Parathyroid adenoma (tissue), 2 donors: ENCODE measurements around the gene STAB2.
"Not testable (repeated sequence)": the region's sequence is repeated elsewhere in the genome, so short reads cannot be mapped to it uniquely, and the experiment has no call there.

Source experiments
- H2AFZ ChIP-seq: fragments of 300-600 bp; sonication (generic); one replicate; pipeline ENCODE4 v1.7.0; 2017; ENCODE audit warnings: antibody characterized with exemption, mild to moderate bottlenecking
- H3K27ac ChIP-seq: fragments of 300-600 bp; sonication (generic); one replicate; pipeline ENCODE4 v1.7.0; 2017
- H3K27me3 ChIP-seq: fragments of 300-600 bp; sonication (generic); one replicate; pipeline ENCODE4 v1.7.0; 2017; ENCODE audit warnings: low read length; ENCODE audit not compliant: control insufficient read depth, insufficient read depth
- H3K36me3 ChIP-seq: fragments of 300-600 bp; sonication (generic); one replicate; pipeline ENCODE4 v1.7.0; 2017; ENCODE audit warnings: low read length; ENCODE audit not compliant: control insufficient read depth, insufficient read depth
- H3K4me1 ChIP-seq: fragments of 300-600 bp; sonication (generic); one replicate; pipeline ENCODE4 v1.7.0; 2017; ENCODE audit warnings: control low read depth
- H3K4me2 ChIP-seq: fragments of 300-600 bp; sonication (generic); one replicate; pipeline ENCODE4 v1.7.0; 2017; ENCODE audit warnings: low read length
- H3K4me3 ChIP-seq: fragments of 300-600 bp; sonication (generic); one replicate; pipeline ENCODE4 v1.7.0; 2017; ENCODE audit warnings: low read depth, low read length
- H3K79me2 ChIP-seq: fragments of 300-600 bp; sonication (generic); one replicate; pipeline ENCODE4 v1.7.0; 2017; ENCODE audit warnings: control low read depth
- H3K9ac ChIP-seq: fragments of 300-600 bp; sonication (generic); one replicate; pipeline ENCODE4 v1.7.0; 2017; ENCODE audit warnings: mild to moderate bottlenecking
- H3K9me3 ChIP-seq: fragments of 300-600 bp; sonication (generic); one replicate; pipeline ENCODE4 v1.7.0; 2017; ENCODE audit warnings: low read length; ENCODE audit not compliant: control insufficient read depth
- TF ChIP-seq, protein P1 (sequence below): fragments of 300-600 bp; sonication (generic); IDR thresholded peaks from one replicate; pipeline ENCODE4 v1.7.0; 2017; ENCODE audit warnings: antibody characterized with exemption, mild to moderate bottlenecking
- donor health status: primary hyperparathyroidism.

The STAB2 gene

DNA sequence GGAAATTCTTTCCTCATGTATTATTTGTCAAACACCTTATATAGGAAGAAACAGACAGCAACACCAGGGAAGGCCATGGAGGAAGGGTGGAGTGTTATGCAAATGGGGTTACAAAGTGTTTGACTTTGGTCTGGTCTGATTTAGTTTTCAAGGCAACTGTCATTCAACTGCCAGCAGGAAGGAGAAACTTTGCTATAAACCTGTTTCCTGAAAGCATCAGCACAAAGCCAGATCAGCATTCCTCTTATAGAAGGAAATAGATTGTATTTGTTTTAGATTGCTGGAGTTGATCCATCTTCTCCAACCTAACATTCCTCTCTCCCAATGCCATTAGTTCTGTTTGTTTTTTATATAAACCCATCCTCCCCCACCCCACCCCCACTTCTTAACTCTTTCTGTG, 65.7 kb downstream of the STAB2 start:
- H3K4me3 ChIP-seq = no peak overlapping the region
- H3K27ac ChIP-seq = no peak overlapping the region
- H3K4me1 ChIP-seq = no peaks in the 10 kb centered on the region
- no peaks in the 10 kb centered on the region for H3K36me3 ChIP-seq
- no peaks in the 10 kb centered on the region for H3K27me3 ChIP-seq
- H3K79me2 ChIP-seq = no peaks in the 10 kb centered on the region
- no peak overlapping the region for H2AFZ ChIP-seq
- no peak overlapping the region for H3K4me2 ChIP-seq
- no peak overlapping the region for H3K9ac ChIP-seq
- H3K9me3 ChIP-seq = no peaks in the 10 kb centered on the region
- TF ChIP-seq, protein P1, sequence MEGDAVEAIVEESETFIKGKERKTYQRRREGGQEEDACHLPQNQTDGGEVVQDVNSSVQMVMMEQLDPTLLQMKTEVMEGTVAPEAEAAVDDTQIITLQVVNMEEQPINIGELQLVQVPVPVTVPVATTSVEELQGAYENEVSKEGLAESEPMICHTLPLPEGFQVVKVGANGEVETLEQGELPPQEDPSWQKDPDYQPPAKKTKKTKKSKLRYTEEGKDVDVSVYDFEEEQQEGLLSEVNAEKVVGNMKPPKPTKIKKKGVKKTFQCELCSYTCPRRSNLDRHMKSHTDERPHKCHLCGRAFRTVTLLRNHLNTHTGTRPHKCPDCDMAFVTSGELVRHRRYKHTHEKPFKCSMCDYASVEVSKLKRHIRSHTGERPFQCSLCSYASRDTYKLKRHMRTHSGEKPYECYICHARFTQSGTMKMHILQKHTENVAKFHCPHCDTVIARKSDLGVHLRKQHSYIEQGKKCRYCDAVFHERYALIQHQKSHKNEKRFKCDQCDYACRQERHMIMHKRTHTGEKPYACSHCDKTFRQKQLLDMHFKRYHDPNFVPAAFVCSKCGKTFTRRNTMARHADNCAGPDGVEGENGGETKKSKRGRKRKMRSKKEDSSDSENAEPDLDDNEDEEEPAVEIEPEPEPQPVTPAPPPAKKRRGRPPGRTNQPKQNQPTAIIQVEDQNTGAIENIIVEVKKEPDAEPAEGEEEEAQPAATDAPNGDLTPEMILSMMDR = no peak

DNA sequence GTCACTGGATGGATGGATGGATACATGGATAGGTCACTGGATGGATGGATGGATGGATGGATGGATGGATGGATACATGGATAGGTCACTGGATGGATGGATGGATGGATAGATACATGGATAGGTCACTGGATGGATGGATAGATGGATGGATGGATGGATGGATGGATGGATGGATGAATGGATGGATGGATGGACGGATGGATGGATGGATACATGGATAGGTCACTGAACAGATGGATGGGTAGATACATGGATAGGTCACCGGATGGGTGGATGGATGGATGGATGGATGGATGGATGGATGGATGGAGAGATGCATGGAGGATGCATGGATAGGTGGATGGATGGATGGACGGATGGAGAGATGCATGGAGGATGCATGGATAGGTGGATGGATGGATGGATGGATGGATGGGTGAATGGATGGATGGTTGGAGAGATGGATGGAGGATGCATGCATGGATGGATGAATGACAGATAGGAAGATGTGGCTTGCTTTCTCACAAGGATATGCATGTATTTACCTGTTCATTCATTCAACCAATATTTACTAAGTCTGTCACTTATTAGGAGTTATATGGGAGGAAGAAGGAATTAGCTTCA, 66.6 kb downstream of the STAB2 start:
- H3K36me3 ChIP-seq = not testable (repeated sequence)

DNA sequence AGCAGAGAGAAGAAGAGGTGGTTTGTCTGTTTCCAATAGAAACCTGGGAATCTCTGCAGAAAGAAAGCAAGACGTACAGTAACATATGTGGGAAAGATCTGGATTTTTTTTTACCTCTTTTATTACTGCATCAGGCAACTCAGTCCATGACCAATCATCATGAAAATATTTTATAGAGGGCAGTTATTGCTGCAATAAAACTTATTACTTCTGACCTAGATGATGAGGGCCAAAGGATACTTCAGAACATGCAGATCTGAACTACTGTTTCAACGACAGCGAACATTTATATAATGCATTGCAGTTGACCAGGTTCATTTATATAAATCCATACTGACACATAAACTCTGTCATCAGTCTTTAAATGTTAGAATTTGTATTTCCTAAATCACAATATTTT, 67.7 kb downstream of the STAB2 start:
- Histone ChIP-seq H3K27ac (no peak overlapping the region), H3K36me3 (no peaks in the 10 kb centered on the region), H3K9me3 (no peaks in the 10 kb centered on the region), H3K27me3 (no peaks in the 10 kb centered on the region), H3K4me2 (no peak overlapping the region), H3K4me3 (no peak overlapping the region), H3K79me2 (no peaks in the 10 kb centered on the region), H3K4me1 (no peaks in the 10 kb centered on the region), H3K9ac (no peak overlapping the region), H2AFZ (no peak overlapping the region)
- TF ChIP-seq, protein P1 = no peak

More for the DNA sequence above, 66.6 kb downstream of the STAB2 start:
- not testable (repeated sequence) for H3K4me2 ChIP-seq, H3K4me1 ChIP-seq, H3K27ac ChIP-seq, H2AFZ ChIP-seq, H3K9ac ChIP-seq, H3K79me2 ChIP-seq, H3K27me3 ChIP-seq, H3K9me3 ChIP-seq, H3K4me3 ChIP-seq

DNA sequence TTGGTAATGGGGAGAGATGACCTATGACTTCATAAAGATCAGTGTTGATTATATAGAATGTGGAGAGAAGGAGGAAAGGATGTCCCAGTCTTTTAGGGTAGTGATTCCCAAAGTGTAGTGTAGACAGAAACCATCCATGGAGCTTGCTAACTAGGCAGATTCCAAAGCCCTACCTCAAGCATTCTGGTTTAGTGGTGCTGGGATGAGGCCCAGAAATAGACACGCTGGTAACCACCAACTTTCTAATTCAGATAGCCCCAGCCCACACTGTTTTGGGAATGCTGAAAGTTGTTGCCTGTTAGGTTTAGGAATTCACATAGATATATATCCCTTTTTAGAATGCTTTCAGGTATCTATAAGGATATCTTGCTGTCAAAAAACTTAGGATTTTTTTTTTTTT, 69.2 kb downstream of the STAB2 start:
- Histone ChIP-seq H3K36me3 (no peaks in the 10 kb centered on the region), H2AFZ (no peak overlapping the region), H3K9ac (no peak overlapping the region), H3K9me3 (no peaks in the 10 kb centered on the region), H3K27me3 (no peaks in the 10 kb centered on the region), H3K4me3 (no peak overlapping the region), H3K4me2 (no peak overlapping the region), H3K4me1 (no peaks in the 10 kb centered on the region), H3K79me2 (no peaks in the 10 kb centered on the region), H3K27ac (no peak overlapping the region)
- TF ChIP-seq, protein P1 = no peak

DNA sequence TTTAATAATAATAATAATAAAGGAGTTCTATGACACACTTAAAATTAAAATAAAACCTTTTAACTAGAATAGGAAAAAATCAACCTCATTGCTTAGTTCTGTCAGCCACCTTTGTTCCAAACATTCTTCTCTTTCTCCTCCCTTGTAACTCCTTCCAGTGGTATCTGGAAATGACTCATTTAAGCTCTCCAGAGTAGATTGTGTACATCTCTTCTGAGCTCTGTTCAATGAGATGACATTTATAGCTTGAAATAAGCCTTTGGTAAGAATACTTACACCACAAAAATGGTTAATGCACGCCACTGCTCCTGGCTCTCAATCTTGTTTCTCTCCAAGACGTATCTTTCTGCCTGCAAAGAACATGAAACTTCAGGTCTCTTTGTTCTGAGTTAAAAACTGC, 70.3 kb downstream of the STAB2 start:
- no peak overlapping the region for H3K27ac ChIP-seq
- no peak overlapping the region for H3K9ac ChIP-seq
- H2AFZ ChIP-seq = no peak overlapping the region
- no peak overlapping the region for H3K4me2 ChIP-seq
- no peaks in the 10 kb centered on the region for H3K27me3 ChIP-seq
- no peak overlapping the region for H3K4me3 ChIP-seq
- no peaks in the 10 kb centered on the region for H3K36me3 ChIP-seq
- H3K4me1 ChIP-seq = no peaks in the 10 kb centered on the region
- no peaks in the 10 kb centered on the region for H3K9me3 ChIP-seq
- H3K79me2 ChIP-seq = no peaks in the 10 kb centered on the region
- TF ChIP-seq, protein P1 = no peak
